SK-MEL-5 (cell line): ENCODE measurements around the gene MPRIP. TPM values are rescaled to one million over a fixed set of nuclear protein-coding genes. Genes with fewer than 3 reads are reported as not detected.

Experiments
- DNase-seq: peaks from one replicate; pipeline ENCODE4 v3.0.0-alpha.2; 2016; ENCODE audit warnings: low read depth, low spot score
- in situ Hi-C: cut with HindIII; loops from 2 replicates; pipeline ENCODE4 v1.10.0; 2016; ENCODE audit warnings: low sequenced_read_pairs, high pct_unique_total_duplicates, low pct_unique_long_range_greater_than_20kb
- total RNA-seq: library from RNA; depleted of rRNA; stranded (reverse); fragments of >200 nt; shearing (Covaris generic); gene quantifications from 2 replicates; pipeline ENCODE4 v1.2.3, GENCODE V29; 2014

MPRIP gene
- total RNA-seq, 1 experiment from 2014 or later: 85.5 TPM

DNA sequence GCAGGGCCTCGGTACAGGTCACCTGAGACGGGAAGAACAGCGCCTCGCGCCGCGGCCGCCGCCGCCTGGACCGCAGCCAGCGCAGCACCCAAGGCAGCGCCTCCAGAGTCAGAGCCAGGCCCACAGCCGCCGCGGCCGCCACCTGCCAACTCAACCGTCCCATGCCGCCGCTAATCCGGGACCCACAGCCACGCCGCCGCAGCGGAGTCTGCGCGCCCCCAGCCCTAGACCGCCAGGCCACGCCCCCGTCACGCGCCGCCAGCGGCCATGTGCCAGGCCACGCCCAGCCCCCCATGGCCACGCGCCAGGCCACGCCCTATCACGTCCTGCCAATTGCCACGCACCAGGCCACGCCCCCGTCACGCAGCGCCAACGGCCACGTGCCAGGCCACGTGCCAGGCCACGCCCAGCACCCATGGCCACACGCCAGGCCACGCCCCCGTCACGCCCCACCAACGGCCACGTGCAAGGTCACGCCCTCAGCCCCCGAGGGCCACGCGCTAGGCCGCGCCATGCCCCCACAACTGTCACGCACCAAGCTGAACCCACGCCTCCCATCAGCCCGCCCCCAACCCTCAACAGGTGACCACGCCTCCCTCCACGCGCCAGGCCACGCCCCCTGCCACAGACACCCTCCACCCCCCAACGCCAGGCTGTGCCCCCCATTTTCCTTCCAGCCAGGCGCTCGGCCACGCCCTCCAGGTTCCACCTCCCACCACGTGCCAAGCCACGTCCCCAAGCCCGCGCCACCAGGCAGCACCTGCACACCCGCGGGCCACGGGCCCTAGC, 164.1 kb downstream of the MPRIP start, which contains the start of gene PLD6:
Gene PLD6 (minus strand): TSS at position 210 of the 789 bp plus-strand sequence. CDS start 47 bp downstream, at position 163.
- in situ Hi-C loops: no loop called here
- peak; percentile 71 for DNase-seq

DNA sequence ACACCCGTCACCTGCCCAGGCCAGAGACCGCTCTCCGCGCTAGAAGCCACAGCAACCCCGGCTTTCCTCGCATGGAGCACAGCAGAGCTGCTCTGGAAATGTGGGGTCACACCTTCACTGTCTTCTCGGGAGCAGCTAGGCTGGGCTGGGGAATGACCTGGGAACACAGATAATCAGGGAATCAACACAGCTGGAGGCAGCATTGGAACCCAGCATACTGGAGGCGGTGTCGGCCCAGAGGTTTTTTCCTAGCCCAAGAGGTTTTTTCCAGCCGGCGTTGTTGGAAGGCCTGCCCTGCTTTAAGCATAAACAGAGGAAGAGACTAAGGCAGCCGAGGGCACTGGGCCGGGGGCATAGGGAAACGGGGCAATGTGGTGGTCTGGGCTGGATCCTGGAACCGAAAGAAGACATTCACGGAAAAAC, 164.7 kb downstream of the MPRIP start:
- in situ Hi-C loops: no loop called here

DNA sequence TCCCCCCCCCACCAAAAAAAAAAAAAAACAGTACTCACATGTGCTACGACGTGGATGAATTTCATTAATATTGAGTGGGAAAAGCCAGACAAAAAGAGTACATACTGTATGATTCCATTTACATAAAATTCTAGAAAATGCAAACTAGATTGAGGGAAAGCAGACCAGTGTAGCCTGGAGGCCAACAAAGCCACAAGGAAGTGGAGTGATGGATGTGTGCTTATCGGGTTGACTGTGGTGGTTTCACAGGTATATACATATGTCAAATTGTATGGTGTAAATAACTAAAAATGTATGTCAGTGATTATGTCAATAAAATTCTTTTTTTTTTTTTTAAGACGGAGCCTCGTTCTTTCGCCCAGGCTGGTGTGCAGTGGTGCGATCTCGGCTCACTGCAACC, 165.7 kb downstream of the MPRIP start:
- in situ Hi-C loops: no loop called here
- no peak for DNase-seq

More for the DNA sequence above, 164.7 kb downstream of the MPRIP start:
- no peak for DNase-seq

DNA sequence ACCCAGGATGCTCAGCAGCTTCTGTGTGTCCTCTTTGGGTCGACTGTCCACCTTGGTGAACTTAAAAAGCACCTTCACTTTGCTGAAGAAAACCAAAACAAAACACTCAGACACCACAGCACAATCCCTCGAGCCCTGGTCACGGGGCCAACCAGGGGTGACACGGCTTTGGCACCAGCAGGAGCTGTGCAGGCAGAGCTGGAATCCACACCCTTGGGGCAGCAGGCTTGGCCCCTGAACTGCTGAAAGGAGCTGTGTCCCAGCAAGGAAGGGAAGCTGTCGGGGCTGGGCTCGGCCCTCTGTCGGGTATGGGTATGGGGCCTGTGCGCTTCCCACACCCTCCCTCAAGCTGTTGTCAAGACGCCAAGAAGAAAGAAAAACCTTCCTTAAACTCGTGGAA, 171.5 kb downstream of the MPRIP start:
- in situ Hi-C loops: no loop called here
- DNase-seq: no peak

DNA sequence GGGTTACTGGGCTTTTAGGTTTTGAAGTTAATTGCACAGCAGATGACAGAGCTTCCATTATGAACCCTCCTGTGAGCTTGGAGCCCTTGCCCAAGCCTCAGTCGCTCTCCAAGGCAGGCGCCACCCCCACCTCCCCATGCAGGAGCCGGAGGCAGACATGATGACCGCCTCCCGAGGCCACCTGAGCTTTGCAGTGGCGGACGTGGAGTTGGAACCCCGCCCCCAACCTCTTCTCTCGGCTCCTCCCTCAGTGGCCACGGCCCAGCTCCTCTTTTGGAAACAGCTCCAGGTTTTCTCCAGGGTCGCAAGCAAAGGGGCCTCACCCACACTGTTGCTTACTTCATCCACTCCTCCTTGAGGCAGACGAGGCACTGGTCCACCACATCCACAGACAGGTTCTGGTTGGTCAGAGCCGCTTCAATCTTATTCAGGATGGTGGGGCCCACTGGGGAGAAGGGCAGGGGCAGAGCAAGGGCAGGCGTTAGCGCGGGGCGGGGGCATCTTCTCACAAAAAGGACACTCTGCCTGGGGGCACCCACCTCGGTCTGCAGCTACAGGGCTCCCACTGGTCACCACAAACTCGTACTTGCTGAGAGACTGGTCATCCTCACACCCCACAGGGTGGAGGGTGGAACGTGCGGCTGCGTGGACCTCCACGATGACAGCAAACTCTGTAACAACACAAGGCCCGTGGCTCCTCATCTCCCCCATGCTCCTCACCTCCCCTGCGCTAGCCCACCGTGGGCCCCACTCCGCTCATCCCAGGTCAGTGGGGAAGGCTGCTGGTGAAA, 172.6 kb downstream of the MPRIP start:
- DNase-seq: no peak
- in situ Hi-C loops: no loop called here

DNA sequence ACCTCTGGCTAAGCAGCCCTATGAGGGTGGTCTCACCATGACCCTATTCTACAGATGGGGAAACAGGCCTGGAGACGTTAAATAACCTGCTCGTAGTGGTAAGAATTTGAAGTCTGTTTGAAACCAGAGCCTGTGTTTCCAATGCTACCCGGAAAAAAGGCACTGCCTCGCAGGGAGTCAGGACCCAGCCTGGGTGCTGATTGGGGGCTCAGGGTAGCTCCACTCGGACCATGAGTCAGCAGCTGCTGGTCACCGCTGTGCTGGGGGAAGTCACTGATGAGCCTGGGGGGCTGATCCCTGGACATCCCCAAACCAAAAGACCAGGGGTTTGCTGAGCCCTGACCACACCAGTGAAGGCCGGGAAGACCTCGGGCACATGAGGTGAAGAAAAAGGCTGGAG, 173.3 kb downstream of the MPRIP start:
- in situ Hi-C loops: no loop called here

DNA sequence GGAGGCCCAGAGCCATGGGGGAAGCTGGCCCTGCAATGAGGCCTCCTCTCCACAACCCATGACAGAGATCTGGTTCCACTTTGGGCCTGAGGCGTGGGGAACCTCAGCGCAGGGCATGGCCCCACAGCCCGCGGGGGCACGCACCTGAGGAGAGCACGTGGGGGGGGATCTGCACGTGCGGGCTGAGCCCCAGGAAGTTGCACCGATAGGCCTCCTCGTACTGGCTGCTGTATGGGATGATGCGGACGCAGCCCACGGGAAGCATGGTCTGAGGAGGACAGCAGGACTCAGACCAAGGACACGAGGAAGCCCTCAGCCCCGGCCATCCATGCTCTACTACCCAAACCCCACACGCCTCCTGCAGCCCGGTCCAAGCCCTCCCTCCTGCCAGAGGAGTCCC, 174.0 kb downstream of the MPRIP start:
- in situ Hi-C loops: no loop called here
- no peak for DNase-seq

More for the DNA sequence above, 173.3 kb downstream of the MPRIP start:
- DNase-seq: no peak

DNA sequence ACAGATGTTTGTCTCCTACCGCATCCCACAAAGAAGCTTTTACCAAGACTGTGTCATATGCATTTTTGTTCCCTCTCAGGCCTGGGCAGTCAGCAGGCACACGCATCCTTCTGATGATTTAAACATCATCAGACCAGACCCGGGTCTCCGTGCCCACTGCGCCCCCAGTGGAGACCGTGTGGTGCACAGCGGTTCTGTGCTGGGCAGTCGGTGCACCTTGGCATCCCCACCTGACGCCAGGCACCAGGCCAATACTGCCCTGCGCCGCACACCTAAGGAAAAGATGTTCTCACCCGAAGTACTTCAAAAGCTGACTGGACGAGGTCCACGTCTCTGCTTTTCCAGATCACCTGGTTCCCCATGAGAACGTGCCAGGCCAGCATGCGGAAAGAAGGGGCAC, 174.5 kb downstream of the MPRIP start:
- peak; percentile 46 for DNase-seq
- in situ Hi-C loops: no loop called here

DNA sequence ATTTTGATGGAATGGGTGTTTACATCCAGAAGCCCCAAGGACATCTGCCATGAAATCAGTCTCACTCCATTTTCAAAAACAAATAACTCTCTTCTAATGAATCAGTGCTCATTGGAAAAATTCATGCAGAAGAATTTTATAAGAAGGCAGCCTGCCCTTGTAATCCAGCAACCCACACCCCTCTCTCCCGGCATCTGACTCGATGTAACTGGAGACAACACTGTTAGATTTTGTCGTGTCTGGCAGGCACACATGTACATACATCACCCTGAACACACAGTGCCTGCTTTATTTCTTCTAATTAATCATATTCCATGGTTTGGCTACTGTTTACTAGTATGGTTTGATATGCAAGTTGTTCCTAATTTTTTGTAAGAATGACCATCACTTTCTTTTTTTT, 175.7 kb downstream of the MPRIP start:
- DNase-seq: no peak
- in situ Hi-C loops: no loop called here

DNA sequence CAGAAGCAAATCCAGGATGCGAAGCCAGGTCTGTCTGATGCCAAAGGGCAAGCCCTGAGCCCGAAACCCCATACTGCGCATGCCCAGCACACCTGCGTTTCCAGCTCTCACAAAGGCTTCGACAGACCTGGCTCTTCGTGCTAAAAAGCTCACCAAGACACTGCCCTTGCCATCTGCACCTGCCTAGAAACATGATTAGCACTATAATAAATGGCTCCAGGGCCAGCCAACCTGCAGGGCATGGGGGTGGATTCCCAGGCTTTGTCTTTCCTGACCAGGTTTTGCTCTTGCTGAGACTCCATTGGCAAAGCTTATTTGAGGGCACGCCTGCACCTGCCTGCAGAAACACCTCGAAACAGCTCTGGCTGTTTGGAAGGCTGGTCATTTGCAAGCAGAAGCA, 178.3 kb downstream of the MPRIP start:
- in situ Hi-C loops: no loop called here
- no peak for DNase-seq

DNA sequence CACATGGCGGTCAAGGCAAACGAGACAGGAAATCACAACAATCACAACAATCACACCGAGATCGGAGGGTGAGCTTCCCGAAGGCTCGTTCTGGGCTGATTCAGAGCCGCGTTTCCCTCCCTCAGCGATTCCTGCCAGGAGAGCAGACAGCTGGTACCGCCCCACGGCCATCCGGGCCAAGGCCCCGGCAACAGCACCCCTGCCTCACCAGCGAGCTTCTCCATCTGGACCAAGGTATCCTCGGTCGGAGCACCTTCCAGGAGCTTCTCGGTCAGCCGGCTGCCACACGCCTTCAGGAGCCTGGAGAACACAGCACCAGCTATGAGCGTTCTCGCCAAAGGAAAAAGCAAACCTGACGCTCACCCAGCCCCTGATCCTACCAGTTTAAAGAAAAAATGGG, 179.1 kb downstream of the MPRIP start:
- in situ Hi-C loops: no loop called here
- no peak for DNase-seq

DNA sequence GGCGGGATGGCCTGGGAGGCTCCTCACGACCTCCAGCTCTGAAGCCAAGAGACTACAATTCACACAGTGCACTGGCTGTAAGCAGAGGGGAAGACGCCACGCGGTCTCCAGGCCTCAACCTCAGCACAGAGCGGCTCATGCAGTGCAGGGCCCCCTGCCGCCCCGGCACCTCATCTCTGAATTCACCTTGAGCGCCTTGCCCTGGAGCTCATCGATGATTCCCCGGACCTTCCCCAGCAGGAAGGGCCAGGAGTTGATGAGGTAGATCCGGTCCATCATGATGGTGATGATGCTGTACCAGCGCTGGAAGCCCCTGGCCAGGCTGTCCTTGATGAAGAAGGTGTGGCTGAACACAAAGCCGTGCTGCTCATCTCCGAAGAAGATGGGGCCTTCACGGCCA, 181.5 kb downstream of the MPRIP start:
- in situ Hi-C loops: no loop called here
- DNase-seq: no peak

DNA sequence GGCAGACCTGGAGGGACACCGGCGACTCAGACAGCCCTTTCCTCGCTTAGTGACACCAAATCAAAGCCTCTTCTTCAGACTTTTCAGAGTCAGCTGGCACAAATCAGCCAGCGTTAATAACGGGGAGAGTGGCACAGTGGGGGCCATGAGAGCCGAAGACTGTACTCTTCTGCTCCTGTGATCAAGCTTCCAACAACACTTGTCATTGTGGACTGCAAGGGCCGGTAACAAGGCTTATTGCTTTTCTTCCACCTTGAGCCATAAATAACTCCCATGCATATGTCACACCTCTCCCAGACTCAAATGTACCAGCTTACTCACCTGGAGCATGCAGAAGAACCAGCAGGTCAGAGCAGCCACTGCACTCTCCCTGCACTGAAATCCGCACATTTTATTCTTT, 181.9 kb downstream of the MPRIP start:
- in situ Hi-C loops: no loop called here

DNA sequence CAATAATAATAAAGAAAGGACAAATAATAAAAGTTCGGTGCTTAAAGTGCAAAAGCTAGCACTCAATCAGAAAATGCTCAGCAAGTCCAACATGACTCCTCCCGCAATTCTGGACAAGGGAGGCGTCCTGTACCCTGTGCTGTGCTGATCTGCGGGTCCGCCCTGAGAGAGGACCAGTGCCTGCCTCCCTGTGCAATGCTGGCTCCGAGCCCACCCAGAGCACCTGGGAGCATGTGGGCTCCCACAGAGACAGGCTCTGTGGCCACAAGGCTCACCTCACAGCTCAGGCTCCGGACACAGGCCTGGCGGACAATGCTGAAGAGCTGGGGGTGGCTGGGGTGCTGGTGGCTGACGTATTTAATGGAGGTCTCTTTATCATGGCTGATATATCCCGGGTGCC, 183.6 kb downstream of the MPRIP start:
- in situ Hi-C loops: no loop called here
- DNase-seq: no peak

More for the DNA sequence above, 181.9 kb downstream of the MPRIP start:
- no peak for DNase-seq

DNA sequence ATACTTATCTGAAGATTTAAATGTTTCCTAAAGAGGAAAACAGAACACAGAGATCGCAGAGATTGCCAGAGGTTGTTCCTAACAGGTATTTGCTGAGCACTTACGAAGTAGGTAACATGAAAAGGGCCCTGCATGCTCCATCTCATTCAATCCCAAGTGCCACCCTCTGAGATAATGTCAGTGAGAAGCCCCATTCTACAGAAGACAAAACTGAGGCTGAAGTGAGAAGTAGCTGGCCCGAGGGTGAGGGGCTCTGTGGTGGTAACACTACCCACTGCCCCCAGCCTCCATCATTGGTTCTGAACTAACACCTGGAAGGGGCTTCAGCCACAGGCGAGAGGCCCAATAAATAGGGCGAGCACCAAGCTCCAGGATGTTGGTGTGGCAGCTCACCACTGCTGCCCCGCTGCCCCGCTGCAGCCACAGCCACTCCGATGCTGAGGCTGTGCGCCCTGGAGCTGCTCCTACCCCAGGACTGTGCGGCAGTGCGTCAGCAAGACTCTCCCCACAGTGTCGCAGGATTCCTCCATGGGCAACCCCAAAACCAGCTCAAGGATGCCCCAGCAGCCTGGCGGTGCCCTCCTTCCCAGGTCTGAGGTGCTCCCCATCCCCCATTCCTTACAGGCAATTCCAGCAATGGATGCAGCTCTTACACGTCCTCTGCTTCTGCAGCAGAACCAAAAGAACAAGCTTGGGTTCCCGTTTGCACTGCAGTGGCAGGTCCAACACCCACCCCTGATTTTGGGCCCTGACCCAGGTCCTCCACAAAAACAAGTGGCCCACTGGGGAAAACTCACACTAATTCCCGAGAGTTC, 184.4 kb downstream of the MPRIP start:
- DNase-seq: no peak
- in situ Hi-C loops: no loop called here

DNA sequence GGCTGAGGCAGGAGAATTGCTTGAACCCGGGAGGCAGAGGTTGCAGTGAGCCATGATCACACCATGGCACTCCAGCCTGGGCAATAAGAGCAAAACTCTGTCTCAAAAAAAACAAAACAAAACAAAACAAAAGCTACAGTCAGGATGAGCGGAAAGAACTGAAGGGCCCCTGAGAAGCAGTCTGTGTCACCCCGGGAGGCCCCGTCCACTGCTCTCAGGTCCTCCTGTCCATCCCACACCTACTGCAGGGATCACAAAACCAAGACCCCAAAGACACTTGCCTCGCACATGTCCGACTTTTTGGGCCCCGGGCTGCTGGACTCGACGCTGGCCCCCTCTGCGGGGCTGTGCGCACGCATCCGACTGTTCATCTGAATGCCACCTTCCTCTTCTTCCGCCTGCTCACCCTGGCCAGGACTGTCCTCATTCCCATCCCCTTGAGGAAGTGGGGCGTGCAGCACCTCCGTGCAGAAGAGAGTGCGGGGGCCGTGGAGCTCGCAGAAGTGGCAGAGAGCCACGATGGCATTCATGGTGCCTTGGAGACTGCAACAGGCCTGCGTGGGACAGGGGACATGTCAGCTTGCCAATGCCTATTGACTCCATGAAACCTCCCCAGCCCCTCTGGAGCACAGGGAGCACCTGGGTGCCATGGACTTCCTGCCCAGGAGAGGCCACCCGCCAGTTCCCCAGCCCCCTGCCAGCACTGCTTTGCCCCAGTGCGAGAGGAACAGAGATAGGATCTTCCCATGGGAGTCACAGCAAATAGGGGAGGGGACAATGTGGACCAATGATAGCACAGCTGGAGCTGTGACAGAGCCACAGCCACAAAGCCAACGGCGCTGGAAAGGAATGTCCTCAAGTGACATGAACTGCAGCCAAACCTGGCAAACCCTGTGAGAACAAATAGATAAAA, 185.6 kb downstream of the MPRIP start:
- no peak for DNase-seq
- in situ Hi-C loops: no loop called here
